CD4-positive, alpha-beta T cell treated with Interleukin-17A for 1 hour (primary cell): ENCODE measurements around the gene ZSWIM7.
"Not testable (repeated sequence)": the region's sequence is repeated elsewhere in the genome, so short reads cannot be mapped to it uniquely, and the experiment has no call there.

Experiments
- DNase-seq: peaks from one replicate; pipeline ENCODE4 v3.0.0-alpha.2; 2020

ZSWIM7 gene

DNA sequence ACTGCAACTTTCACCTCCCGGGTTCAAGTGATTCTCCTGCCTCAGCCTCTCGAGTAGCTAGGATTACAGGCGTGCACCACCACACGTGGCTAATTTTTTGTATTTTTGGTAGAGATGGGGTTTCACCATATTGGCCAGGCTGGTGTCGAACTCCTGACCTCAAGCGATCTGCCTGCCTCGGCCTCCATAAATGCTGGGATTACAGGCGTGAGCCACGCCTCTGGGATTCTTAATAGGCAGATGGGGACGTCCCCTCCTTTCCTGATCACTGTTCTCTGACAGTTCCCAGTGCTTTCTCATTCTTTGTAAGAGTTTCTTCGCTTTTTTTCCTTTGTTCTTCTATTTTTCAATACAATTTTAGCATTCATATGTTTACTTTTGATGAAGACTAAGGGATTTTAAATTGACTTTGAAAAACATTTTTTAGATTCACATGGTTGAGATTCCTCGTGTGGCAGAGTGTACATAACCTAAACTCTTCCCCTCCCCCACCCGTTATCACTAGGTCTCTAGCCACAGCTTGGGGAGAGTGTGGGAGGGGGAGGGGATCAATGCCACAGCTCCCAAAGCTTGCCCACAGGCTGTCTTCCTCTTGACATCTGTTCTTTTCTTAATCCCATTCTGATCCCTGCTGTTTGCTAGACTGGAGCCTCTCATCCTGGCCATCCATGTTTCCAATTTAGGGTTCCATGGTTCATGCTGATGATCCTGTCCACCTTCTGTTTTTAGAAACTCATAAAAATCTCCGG lies 43.5 kb downstream of the ZSWIM7 start:
- DNase-seq: no peak

DNA sequence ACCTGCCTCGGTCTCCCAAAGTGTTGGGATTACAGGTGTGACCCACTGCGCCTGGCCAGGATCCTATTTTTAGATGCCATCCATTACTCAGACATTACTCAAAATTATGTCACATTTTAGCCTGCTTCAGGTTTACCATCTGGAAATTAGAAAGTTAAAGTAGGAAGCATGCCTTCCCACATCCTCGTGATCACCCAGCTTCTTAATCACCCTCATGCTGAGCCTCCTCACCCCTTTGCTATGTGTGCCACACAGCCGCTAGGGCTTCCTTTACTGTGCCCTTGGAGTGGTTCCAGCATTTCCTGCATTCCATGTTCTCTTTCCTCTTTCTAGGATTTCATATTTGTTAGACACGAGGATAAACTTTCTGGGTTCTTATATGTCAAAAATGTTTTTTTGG lies 45.3 kb downstream of the ZSWIM7 start:
- DNase-seq: no peak

DNA sequence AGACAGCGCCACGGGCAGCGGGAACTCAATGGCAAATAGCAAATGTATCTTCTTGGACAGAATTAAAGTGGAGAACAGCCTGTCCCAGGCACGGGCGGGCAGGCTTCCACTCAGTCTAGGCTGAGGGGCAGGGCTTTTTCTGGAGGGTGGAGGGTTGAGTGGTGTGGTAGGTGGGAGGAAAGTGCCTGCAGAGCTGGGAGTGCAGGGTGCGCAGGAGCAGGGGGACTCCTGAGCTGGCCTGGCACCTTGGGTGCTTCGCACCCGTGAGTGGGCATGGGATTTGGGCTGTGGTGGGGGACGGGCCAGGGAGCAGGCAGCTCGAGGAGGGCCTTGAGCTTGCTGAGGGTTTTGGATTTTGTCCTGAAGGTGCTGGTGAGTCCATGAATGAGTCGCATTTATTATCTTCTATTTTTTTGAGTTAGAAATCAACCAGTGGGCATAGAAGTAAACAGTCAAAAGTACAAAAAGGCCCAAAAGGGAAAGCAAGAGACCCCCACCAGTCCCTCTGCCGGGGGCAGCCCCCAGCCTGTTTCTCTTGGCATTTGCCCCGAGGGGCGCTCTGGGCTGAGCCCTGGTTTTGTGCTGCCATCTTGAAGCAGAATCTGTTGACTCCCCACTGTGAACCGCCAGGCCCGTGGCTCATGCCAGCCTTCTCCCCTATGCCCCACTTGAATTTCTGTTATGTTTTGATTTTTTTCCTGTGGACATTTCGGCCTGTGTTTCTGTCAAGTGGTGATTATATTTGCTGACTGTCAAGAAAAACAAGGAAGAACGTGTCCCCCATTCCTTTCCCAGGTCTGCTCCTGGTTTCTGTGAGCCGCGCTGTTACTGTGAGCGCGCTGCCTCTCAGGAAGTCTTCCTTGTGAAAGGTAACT lies 46.4 kb downstream of the ZSWIM7 start:
- no peak for DNase-seq

DNA sequence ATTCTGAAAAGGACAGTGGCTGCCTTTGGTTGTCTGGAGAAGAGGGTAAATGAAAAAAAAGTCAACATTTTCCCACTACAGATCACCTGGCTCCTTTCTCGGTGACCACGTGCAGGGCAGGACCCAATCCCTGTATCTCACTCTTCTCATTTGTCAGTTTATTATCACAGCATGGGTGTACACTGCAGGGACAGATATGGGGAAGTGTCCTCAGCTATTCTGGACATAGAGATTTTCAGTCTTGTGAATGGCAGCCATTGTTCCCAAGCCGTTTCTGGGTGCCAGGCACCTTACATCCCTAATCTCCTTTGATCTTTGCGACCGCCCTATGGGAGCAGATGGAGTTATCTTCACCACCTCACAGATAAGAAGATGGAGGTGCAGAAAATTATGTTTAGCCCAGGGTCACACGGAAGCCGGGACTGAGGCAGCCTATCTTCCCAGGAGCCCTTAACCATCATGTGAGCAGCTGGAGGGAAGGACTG lies 47.4 kb downstream of the ZSWIM7 start:
- DNase-seq: no peak

DNA sequence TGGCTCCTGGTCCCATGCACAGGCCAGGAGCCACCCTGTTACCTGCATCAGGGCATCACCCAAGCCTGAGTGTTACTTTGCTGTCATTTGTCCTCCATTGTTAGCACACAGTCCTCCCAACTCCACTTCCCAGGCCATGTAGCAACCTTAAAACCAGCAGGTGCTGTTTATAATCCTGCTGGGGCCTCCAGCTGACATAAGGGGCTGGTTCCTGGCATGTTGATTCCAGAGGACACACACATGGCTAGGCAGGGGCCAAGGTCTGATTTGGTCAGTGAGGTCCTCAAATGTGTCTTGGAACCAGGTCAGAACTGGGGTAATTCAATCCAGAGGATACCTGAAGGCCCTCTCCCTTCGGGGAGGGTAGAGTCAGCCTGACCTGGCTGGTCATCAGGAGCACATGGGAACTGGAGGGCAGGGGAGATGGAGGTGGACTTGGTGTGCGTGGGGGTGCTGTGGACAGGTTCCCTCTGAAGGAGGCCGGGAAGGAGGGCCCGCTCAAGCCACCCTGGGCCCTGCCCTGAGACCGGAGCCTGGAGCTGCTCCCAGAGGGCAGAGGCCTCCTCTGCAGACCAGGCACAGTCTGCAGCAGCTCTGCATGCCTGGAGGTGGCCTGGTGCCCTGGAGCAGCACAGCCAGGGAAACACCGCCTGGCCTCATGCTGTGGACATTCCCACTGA lies 48.0 kb downstream of the ZSWIM7 start:
- no peak for DNase-seq

DNA sequence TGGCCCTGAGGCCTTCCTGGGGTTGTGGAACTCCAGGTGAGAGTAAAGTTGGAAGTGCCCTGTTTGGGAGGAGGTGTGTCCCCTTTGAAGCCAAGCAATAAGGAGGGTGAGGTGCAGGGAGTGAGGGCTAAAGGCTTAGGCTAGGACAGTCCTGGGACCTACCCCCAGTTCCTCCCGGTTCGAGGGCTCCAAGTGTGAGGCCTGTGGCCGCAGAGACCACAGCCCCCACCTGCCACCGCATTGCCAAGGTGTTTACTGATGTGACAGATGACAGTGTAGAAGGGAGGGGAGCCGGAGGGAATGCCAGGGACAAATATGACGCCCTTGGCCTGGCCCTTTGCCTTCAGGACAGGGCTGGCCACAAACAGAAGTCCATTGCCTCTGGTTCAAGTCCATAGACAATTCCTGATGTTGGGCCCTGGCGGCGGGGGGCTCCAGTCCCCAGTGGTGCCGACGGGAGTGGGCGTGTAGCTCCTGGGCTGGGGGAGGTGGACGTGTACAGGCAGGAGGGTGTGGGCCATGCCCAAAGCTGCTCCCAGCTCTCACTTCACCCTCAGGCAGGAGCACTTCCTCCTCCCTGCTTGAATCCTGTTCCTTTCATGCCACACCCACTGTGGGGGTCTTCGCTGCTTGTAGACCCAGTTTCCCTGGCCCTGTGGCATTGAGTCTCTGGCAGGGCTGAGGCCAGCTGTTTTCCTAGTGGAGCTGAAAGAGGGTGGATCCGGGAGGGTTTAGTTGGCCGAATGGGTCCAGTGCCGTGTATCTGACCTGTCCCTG lies 51.3 kb downstream of the ZSWIM7 start:
- DNase-seq: no peak

DNA sequence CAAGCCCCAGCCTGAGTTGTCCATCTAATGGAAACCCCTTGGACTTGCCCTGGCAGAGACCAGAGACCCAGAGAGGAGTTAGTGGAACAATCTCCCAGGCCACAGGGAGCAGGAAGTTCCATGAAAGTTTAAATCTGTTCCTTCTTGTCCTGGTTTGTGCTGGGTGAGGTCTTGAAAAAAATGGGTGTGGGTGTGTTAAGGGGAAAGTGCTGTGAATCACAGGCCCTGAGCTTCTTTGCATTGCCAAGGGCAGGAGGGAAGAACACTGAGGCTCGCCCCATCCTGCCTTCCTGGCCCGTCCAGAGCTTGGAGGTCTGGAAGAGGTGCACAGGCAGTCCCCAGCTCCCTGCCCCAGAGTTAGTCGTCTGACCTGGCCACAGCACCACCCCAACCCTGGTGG lies 52.2 kb downstream of the ZSWIM7 start:
- DNase-seq: no peak

DNA sequence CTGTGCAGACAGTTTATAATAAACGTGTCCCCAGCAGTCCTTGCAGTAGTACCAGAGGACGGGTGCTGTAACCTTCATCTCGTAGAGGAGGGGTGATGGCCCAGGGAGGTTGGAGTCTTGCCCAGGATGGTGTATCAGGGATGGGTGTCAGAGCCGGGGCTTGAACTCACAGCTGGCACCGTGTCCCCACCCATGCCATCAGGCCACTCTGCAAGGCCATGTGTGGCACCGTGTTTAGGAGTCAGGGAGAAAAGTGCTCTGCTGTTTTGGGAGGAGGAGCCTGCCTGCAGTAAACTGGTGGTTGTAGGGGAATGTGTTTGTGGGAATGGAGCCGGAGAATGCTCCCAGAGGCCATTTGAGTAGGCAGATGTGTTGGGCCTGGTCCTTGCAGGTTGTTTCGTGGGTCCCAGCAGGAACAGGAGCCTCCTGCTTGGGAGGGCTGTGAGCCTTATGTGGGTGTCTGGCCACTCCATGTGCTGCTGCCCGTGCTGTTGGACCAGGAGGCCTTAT lies 52.8 kb downstream of the ZSWIM7 start:
- no peak for DNase-seq

DNA sequence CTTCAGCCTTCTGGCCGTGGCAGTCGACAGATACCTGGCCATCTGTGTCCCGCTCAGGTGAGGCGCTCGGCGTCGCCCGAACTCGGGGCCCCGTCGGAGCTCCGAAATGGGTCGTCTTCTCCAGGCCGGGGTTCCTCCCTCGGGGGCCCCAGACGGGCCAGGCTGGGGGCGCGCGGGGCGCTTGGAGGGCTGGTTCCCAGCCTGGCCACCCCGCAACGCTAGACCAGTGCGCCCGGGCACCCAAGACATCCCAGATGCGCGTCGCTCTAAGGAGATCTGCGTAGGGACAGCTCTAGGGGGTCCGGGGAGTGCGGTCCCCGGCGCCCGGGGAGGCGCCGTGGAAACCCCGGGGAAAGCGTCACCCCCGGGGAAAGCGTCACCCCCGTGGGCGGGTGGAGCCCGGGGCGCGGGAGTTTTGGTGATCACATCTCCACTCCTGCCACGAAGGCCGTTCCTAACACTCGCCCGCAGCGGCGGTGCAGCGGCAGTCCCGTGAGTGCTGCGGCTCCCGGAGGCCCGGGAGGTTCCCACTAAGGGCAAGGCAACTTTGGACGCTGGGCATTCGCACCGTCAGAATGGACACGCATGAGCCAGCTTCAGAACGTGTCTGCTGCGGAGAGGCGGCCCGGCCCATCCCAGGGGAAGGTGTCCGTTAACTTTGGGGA lies 53.8 kb downstream of the ZSWIM7 start:
- DNase-seq: no peak

DNA sequence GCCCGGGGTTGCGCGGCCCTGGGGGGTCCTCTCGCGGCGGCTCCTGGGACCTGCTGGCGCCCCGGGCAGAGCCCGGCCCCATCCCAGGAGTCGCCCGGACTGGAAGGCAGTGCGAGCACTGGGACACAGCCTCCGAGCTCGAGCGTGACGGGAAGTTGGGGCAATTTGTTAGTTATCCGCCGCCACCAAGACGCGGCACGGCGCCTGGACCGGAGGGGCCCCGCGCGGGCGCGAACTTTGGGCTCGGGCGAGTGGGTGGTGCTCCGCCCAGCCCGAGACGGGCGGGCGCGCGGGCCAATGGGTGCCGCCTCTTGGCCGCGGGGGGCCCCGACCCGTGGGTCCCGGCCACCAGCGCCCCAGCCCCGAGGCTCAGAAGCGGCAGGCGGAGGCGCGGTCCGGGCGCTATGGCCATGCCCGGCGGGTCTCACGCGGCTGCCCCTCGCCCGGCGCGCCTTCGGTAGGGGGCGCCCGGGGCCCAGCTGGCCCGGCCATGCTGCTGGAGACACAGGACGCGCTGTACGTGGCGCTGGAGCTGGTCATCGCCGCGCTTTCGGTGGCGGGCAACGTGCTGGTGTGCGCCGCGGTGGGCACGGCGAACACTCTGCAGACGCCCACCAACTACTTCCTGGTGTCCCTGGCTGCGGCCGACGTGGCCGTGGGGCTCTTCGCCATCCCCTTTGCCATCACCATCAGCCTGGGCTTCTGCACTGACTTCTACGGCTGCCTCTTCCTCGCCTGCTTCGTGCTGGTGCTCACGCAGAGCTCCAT lies 54.6 kb downstream of the ZSWIM7 start, which contains the start of gene ADORA2B:
TSS of gene ADORA2B (plus strand) at position 372 of the 768 bp plus-strand sequence. CDS start at position 491, 119 bp downstream.
- DNase-seq: peak; percentile 18

DNA sequence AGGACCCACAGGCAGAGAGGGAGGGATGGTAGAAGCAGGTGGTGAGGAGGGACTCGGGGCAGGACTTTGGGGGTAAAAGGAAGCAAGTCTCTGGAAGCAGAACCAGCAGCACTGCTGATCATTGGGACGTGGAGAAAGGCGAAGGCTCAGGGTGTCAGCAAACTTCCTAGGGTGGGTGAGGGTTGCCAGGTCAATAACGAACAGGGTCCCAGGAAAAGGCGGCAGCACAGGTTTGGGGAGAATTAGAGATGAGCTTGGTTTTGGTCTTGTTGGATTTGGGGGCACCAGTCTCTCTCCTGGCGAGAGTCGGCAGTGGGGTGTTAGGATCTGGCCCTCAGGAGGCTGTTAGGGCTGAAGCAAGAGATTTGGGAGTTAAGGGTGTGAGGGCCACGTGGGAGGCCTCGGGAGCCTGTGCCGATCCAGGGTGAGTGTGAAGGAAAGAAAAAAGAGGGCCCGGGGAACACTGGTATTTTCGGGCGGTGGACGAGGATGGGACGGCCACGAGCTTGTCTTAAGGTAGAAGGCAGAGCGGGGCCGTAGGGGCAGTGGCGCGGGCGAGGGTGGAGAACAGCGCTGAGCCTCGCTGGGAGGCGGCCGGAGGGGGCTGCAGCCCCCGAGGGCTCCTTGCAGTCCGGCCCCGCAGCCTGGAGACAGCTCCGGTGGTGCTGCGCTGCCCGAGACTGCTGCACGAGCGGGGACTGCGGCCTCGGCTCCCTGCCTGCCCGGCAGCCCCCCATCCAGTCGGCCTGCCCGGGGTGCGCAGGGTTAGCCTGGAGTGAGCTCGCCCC lies 55.3 kb downstream of the ZSWIM7 start:
- DNase-seq: no peak

DNA sequence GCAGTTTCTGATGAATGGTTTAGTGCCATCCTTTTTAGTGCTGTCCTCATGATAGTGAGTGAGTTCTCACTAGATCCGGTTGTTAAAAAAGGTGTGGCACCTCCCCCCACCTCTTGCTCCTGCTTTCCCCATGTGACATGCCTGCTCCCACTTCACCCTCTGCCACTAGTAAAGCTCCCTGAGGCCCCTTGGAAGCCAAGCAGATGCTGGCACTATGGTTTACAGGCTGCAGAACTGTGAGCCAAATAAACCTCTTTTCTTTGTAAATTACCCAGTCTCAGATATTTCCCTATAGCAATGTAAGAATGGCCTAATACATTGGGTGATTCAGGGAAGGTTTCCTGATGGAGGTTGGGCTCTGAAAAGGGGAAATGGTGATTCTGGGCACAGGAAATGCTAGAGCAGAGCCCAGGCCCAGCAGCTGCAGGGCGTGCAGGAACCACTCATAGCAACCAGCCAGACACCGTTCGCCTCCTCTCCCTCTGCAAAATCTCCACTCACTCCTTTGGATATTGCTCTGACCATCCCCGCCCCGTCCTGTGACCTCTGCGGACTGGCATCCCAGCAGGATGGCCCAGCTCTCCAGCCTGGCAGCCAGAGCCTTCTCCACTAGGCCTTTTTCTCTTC lies 57.2 kb downstream of the ZSWIM7 start:
- no peak for DNase-seq

DNA sequence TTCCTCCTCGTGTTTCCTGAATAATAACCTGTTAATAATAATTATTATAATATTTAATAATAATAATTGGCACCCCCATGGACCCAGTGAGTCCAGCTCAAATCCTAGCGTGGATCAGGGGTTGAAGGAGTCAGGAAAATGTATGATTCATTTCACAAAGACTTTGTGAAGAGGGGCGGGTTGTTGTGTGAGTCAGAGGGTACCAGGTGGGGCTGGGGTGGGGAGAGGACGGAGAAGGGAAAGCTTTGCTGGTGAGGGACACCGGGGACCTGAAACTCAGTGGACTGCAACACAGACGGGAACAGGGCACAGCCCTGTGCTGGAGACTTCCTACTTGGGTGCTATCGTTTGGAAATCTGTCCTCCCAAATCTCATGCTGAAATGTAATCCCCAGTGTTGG lies 57.7 kb downstream of the ZSWIM7 start:
- DNase-seq: no peak

DNA sequence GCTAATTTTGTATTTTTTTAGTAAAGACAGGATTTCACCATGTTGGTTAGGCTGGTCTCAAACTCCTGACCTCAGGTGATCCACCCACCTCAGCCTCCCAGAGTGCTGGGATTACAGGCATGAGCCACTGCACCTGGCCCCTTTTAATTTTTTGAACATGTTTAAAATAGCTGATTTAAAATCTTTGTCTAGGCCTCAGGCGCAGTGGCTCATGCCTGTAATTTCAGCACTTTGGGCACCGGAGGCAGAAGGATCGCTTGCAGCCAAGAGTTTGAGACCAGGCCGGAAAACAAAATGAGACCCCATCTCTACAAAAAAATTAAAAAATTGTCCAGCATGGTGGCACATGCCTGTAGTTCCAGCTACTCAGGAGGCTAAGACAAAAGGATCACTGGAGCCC lies 63.0 kb downstream of the ZSWIM7 start:
- not testable (repeated sequence) for DNase-seq

DNA sequence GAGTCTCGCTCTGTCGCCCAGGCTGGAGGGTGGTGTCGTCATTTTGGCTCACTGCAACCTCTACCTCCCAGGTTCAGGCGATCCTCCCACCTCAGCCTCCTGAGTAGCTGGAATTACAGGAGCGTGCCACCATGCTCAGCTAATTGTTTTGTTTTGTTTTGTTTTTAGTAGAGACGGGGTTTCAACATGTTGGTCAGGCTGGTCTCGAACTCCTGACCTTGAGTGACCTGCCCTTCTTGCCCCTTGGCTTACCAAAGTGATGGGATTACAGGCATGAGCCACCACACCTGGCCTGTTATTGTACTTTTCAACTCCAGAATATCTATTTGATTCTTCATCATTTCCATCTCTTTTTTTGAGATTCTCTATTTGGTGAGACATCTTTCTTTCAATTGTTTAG lies 63.6 kb downstream of the ZSWIM7 start:
- DNase-seq: no peak

DNA sequence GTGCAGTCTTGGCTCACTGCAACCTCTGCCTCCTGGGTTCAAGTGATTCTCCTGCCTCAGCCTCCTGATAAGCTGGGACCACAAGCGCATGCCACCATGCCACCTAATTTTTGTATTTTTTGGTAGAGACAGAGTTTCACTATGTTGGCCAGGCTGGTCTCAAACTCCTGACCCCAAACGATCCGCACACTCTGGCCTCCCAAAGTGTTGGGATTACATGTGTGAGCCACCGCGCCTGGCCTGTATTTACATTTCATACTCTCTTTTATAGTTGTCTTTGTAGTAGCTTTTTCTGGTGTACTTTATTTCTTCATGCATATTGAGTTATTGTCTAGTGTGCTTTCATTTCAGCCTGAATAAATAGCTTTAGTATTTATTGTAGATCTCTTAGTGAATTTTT lies 64.6 kb downstream of the ZSWIM7 start:
- DNase-seq: no peak

DNA sequence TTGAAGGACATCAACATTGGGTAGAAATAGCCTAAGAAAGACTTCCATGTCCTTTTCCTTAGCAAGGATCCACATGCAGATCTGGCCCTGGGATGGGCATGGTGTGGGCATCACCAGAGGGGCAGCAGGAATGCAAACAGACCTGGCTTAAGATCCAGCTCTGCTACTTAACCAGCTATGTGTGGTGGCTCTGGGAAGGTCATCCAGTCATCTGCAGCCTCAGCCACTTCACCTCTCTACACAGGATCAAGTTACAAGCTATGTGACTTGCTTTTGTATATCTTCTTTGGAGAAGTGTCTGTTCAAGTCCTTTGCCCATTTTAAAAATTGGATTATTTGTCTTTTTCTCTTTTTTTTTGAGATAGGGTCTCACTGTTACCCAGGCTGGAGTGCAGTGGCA lies 68.1 kb downstream of the ZSWIM7 start:
- DNase-seq: no peak

DNA sequence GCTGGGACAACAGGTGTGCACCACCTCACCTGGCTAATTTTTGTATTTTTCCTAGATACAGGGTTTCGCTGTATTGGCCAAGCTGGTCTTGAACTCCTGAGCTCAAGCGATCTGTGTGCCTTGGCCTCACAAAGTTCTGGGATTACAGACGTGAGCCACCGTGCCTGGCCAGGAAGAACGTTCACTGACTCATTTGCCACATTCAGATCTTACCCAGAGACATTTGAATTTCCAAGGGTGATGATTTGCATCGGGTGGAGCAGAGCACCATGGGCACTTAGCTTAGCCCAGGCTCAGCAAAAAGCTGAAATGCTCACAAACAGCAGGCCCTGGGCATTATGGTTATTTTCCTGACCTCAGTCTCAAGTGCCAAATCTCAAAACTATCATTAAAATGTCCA lies 69.1 kb downstream of the ZSWIM7 start:
- DNase-seq: no peak

DNA sequence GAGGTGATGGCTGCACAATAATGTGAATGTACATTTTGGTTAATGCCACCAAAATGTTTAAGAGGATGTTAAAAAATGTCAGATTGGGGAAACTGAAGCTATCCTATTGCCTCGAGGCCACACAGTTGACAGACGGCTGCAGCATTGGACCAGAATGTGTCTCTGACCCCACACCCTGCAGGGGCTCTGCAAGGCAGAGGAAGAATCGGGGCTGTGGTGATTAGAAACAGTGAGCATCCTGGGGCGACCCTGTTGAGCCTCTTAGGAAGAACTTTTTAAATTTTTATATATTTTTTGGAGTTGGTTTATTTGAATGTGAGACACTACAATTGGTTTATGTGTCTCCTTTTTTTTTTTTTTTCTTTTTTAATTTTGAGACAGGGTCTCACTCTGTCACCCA lies 69.6 kb downstream of the ZSWIM7 start:
- DNase-seq: no peak
